Raji (cell line): ENCODE measurements around the gene CCL5.

Experiments
- POLR2A ChIP-seq: IDR thresholded peaks from 2 replicates; pipeline ENCODE4 v1.6.1; 2011; ENCODE audit warnings: low read depth, low read length, control low read depth; ENCODE audit not compliant: insufficient read depth

Gene CCL5

GRCh38 chr17:35906191-35906925, 26.2 kb upstream of the CCL5 start:
- TF ChIP-seq POLR2A: no peak

- TF ChIP-seq POLR2A: no peak
Observed at GRCh38 chr17:35903451-35903850, 23.3 kb upstream of the CCL5 start.

GRCh38 chr17:35901631-35902175, 21.5 kb upstream of the CCL5 start:
- no peak for TF ChIP-seq POLR2A

GRCh38 chr17:35900708-35901480, 20.7 kb upstream of the CCL5 start:
- TF ChIP-seq POLR2A: no peak

GRCh38 chr17:35900280-35900679, 20.1 kb upstream of the CCL5 start:
- no peak for TF ChIP-seq POLR2A

GRCh38 chr17:35898283-35899070, 18.3 kb upstream of the CCL5 start:
- no peak for TF ChIP-seq POLR2A

- no peak for TF ChIP-seq POLR2A
Observed at GRCh38 chr17:35895636-35896587, 15.8 kb upstream of the CCL5 start.

- TF ChIP-seq POLR2A: no peak
Observed at GRCh38 chr17:35894206-35894605, 14.0 kb upstream of the CCL5 start.

- TF ChIP-seq POLR2A: no peak
Observed at GRCh38 chr17:35893751-35894150, 13.6 kb upstream of the CCL5 start.

- no peak for TF ChIP-seq POLR2A
Observed at GRCh38 chr17:35892091-35893035, 12.2 kb upstream of the CCL5 start.

- no peak for TF ChIP-seq POLR2A
Observed at GRCh38 chr17:35891269-35891668, 11.1 kb upstream of the CCL5 start.

GRCh38 chr17:35890774-35891155, 10.6 kb upstream of the CCL5 start:
- TF ChIP-seq POLR2A: no peak
